Thoracic aorta (tissue), 2 donors: Measurements from ENCODE around the gene ADAMTSL1. TPM values are rescaled to one million over a fixed set of nuclear protein-coding genes. Genes with fewer than 3 reads are reported as not detected.

Experiments used
- ATAC-seq: fragments of 150-250 bp; one replicate; pipeline ENCODE4 v1.8.0; 2017; ENCODE audit warnings: low read depth; ENCODE audit not compliant: insufficient number of reproducible peaks, low FRiP score
- DNase-seq: peaks from one replicate; pipeline ENCODE4 v3.0.0-alpha.2; 2020; ENCODE audit warnings: low spot score
- H3K27ac ChIP-seq, 2 donors: fragments of 200-600 bp; sonication (generic); 1 replicate in 1 of 2; 2 replicates in 1 of 2; pipeline ENCODE4 v1.5.1; 2016; ENCODE audit warnings: mild to moderate bottlenecking in 2 of 2, moderate library complexity in 2 of 2
- H3K27me3 ChIP-seq: fragments of 200-600 bp; sonication (generic); replicated peaks from 2 replicates; pipeline ENCODE4 v1.6.0; 2016; ENCODE audit warnings: mild to moderate bottlenecking; ENCODE audit not compliant: insufficient read depth
- H3K36me3 ChIP-seq: fragments of 200-600 bp; sonication (generic); one replicate; pipeline ENCODE4 v1.5.1; 2016
- H3K4me1 ChIP-seq, 2 donors: fragments of 200-600 bp; sonication (generic); 1 replicate in 1 of 2; 2 replicates in 1 of 2; pipeline versions ENCODE4 v1.5.1 to v1.6.0; 2016; ENCODE audit warnings: low read depth in 2 of 2, mild to moderate bottlenecking in 1 of 2; ENCODE audit not compliant: control insufficient read depth in 1 of 2
- H3K4me3 ChIP-seq: fragments of 200-600 bp; sonication (generic); 2 replicates; pipeline ENCODE4 v1.5.1; 2016; ENCODE audit warnings: mild to moderate bottlenecking
- H3K9me3 ChIP-seq: fragments of 200-600 bp; sonication (generic); 2 replicates; pipeline ENCODE4 v1.5.1; 2016
- CTCF ChIP-seq: fragments of 200-600 bp; sonication (generic); IDR thresholded peaks from one replicate; pipeline ENCODE4 v1.5.1; 2019; ENCODE audit warnings: antibody characterized with exemption
- total RNA-seq, 2 donors: library from RNA; depleted of rRNA; stranded (reverse); fragments of >200 nt; gene quantifications; one replicate each; pipeline versions ENCODE4 v1.1.0 to v1.2.3, GENCODE V29; 2016

Gene ADAMTSL1
- total RNA-seq, 2 donors from 2014 or later, result 61.4 to 75.5 TPM

- Histone ChIP-seq H3K27me3 (no peaks in the 10 kb centered on the region), H3K4me1 (peaks cover 3 to 22% of the 10 kb centered on the region in 2 donors), H3K4me3 (no peak overlapping the region), H3K27ac (no peak overlapping the region), H3K9me3 (no peaks in the 10 kb centered on the region), H3K36me3 (no peaks in the 10 kb centered on the region)
- no peak for TF ChIP-seq CTCF
- no peak for ATAC-seq
- no peak for DNase-seq
Observed at GRCh38 chr9:18806232-18807080, 332.5 kb downstream of the ADAMTSL1 start.

- no peak for TF ChIP-seq CTCF
- DNase-seq (no peak), ATAC-seq (no peak)
- Histone ChIP-seq H3K4me1 (peaks cover 0 to 8% of the 10 kb centered on the region in 2 donors), H3K27ac (no peak overlapping the region), H3K27me3 (no peaks in the 10 kb centered on the region), H3K4me3 (no peak overlapping the region), H3K9me3 (no peaks in the 10 kb centered on the region), H3K36me3 (no peaks in the 10 kb centered on the region)
Observed at GRCh38 chr9:18810581-18810980, 336.6 kb downstream of the ADAMTSL1 start.

GRCh38 chr9:18811171-18811570 is 337.2 kb downstream of the ADAMTSL1 start:
- no peaks in the 10 kb centered on the region for H3K27me3 ChIP-seq
- no peaks in the 10 kb centered on the region for H3K36me3 ChIP-seq
- ATAC-seq (no peak), DNase-seq (no peak)
- H3K9me3 ChIP-seq, result no peaks in the 10 kb centered on the region
- no peak overlapping the region for H3K27ac ChIP-seq
- no peak overlapping the region for H3K4me3 ChIP-seq
- peaks cover 0 to 7% of the 10 kb centered on the region in 2 donors for H3K4me1 ChIP-seq
- no peak for TF ChIP-seq CTCF

GRCh38 chr9:18819418-18819817 is 345.5 kb downstream of the ADAMTSL1 start:
- ATAC-seq, result no peak
- Histone ChIP-seq H3K36me3 (peaks cover 3% of the 10 kb centered on the region), H3K9me3 (no peaks in the 10 kb centered on the region), H3K27me3 (no peaks in the 10 kb centered on the region), H3K4me1 (no peaks in the 10 kb centered on the region), H3K4me3 (no peak overlapping the region), H3K27ac (no peak overlapping the region)
- no peak for TF ChIP-seq CTCF
- no peak for DNase-seq

GRCh38 chr9:18820566-18821095 is 346.7 kb downstream of the ADAMTSL1 start:
- Histone ChIP-seq H3K4me1 (peaks cover 0 to 6% of the 10 kb centered on the region in 2 donors), H3K27me3 (no peaks in the 10 kb centered on the region), H3K27ac (no peak overlapping the region), H3K9me3 (no peaks in the 10 kb centered on the region), H3K36me3 (peaks cover 3% of the 10 kb centered on the region), H3K4me3 (no peak overlapping the region)
- no peak for TF ChIP-seq CTCF
- DNase-seq (no peak), ATAC-seq (no peak)
